NT2/D1 (cell line): ENCODE measurements around the gene TTYH2.

Experiments
- SUZ12 ChIP-seq: IDR thresholded peaks from 2 replicates; pipeline ENCODE4 v1.6.1; 2011; ENCODE audit not compliant: insufficient read length, insufficient read depth; ENCODE audit errors: extremely low read depth
- YY1 ChIP-seq: IDR thresholded peaks from 2 replicates; pipeline ENCODE4 v1.6.1; 2011; ENCODE audit not compliant: insufficient read length, insufficient read depth
- ZNF274 ChIP-seq: IDR thresholded peaks from 2 replicates; pipeline ENCODE4 v1.6.1; 2011; ENCODE audit warnings: mild to moderate bottlenecking, low read depth, low read length

- TF ChIP-seq SUZ12 (no peak), ZNF274 (no peak), YY1 (no peak)
Observed at GRCh38 chr17:74305865-74306654, 92.7 kb downstream of the TTYH2 start.
